Medulla oblongata (tissue), 1 donor: ENCODE data around the gene KLHDC4.
"Not testable (repeated sequence)": the region's sequence is repeated elsewhere in the genome, so short reads cannot be mapped to it uniquely, and the experiment has no call there.

ENCODE experiments used
- DNase-seq: peaks from one replicate; pipeline ENCODE4 v3.0.0-alpha.2; 2015; ENCODE audit errors: extremely low spot score

The KLHDC4 gene

DNA sequence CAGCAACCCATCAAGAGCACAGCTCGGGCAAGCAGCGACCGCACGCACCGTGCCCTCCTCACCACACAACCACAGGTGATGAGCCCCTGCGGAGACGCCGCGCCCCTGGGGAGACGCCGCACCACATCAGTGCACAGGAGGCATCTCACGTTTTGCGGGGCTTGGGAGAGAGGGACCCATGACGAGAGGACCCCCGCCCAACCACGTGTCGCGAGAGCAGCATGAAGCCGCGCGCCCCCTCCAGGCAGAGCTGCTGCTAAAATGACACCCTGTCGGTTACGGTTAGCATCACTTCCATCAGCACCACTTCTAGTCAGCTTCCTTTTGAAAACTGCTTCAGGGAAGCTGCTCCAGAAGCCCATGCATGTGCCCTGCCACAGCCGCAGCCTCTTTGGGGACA lies 45.3 kb downstream of the KLHDC4 start:
- DNase-seq: no peak

DNA sequence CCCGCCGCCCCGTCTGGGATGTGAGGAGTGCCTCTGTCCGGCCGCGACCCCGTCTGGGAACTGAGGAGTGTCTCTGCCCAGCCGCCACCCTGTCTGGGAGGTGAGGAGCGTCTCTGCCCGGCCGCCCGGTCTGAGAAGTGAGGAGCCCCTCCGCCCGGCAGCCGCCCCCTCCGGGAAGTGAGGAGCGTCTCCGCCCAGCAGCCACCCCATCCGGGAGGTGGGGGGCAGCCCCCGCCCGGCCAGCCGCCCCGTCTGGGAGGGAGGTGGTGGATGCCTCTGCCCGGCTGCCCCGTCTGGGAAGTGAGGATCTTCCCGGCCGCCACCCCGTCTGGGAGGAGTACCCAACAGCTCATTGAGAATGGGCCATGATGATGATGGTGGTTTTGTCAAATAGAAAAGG lies 47.0 kb downstream of the KLHDC4 start:
- not testable (repeated sequence) for DNase-seq

DNA sequence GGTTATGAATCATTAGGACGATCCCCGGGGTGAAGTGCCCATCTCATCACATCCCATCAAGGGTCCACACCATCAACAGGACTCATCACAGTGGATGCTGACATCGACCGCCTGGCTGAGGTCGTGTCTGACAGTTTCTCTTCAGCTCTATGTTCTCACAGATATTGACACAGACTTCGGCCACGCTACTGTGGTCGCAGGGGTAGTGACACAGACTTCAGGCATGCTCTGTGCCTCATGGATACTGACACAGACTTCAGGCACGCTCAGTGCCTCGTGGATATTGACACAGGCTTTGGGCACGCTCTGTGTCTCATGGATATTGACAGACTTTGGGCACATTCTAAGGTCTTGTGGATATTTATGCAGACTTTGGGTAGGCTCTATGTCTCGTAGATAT lies 50.1 kb downstream of the KLHDC4 start:
- DNase-seq: no peak

DNA sequence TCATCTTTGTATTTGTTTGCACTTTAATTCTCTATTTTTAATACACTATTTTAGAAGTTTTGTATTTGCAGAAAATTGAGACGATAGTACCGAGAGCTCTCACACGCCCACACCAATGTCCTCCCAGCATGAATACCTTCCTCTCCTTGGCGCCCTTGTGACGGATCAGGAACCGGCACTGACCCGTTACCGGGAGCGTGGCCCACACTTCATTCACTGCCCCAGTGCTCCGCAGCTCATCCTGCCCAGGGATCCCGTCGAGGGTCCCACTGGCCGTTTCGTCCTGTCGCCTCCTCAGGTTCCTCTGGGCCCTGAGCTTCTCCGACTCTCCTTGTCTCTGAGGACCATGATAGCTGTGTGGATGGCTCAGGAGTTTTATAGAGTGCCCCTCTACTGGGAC lies 50.6 kb downstream of the KLHDC4 start:
- no peak for DNase-seq

DNA sequence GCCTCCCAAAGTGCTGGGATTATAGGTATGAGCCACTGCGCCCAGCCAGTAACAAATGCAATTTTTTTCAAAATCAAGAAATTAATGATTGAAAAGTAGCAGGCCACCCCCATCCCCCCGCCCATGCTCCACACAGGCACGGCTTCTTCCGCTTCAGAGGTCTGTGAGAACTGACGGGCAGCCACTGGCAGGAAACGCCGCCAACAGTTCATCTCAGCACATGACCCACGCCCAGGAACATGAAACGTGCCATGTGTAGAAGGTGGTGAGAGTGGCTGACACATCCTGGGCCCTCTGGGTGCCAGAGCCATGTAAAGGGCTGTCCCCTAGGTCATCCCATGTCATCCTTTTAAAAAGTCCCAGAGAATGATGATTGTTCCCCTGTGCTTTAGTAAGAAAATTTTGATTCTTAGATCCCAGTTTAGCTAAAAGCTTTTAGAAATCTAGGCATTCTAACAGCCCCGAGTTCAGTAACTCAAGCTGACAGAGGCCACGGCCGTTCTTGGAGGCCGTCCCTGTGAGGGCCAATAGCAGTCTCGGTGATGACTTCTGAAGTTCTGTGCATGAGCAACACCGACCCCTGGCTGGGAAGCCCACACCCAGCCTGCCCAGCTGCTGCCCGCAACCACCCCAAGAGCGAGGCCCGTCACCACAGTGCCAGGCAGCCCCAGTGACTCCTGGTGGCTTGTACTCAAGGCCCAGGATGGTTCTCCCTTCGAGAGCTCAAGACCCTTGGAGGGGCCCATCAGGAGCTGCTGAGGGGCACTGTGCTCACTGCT lies 52.1 kb downstream of the KLHDC4 start:
- DNase-seq: no peak

DNA sequence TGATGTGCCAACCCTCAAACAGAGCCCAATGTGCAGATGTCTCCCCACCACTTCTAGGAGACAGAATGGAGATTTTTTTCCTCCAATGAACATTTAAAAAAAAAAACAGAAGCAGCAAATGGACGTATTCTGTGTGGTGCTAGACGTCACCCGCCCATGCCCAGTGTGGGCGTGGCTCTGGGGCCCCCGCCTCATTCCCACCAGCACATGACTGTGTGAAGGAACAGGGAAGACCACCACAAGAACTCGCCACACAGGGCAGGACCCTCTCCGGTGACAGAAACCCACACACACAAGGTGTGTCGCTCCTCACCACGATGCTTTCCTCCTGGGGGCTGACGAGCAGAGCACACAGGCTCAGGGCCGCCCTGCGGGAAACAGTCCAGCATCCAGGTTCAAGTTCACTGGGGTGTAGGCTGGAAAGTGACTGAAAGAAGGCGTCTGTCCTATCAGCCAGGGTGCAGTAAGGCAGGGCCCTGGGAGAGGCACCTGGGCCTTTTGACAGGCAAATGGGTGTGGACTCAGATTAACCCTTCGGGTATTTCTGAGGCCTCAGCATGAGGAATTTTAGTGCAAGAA lies 53.5 kb downstream of the KLHDC4 start:
- no peak for DNase-seq

DNA sequence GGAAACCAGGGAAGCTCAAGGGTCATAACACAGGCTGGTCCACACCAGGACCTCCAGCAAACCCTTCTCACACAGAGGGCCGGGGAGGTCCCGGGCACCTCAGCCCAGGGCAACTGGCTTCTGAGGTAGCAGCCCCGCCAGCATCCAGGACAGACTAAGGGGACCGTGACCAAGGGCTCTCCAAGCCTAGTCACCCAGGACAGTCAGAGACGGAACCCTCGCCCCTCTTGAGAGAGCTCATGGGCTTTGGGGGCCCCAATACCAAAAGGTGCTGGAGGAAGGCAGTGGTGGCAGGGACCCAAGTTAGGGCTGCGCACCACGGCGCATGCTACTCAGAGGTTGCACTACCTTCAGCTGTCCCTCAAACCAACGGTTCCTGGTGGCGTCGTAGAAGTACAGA lies 54.9 kb downstream of the KLHDC4 start:
- DNase-seq: no peak

DNA sequence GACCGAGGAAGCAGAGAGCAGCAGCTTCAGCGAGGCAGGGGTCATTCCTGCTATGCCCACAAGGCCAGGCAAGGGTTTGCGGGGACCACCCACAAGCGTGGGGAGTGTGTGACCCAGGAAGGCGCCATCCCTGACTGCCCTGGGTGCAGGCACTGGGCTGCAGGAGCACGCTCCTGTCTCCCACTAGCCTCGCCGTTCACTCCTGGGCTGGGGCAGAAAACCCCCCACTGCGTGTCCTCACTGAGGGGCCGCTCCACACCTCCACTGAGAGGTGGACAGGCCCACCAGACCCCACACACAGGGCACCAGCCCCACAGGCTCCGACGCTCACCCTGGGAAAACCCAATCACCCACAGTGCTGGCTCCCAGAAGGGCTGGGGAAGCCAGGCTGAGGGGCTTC lies 56.1 kb downstream of the KLHDC4 start:
- no peak for DNase-seq

DNA sequence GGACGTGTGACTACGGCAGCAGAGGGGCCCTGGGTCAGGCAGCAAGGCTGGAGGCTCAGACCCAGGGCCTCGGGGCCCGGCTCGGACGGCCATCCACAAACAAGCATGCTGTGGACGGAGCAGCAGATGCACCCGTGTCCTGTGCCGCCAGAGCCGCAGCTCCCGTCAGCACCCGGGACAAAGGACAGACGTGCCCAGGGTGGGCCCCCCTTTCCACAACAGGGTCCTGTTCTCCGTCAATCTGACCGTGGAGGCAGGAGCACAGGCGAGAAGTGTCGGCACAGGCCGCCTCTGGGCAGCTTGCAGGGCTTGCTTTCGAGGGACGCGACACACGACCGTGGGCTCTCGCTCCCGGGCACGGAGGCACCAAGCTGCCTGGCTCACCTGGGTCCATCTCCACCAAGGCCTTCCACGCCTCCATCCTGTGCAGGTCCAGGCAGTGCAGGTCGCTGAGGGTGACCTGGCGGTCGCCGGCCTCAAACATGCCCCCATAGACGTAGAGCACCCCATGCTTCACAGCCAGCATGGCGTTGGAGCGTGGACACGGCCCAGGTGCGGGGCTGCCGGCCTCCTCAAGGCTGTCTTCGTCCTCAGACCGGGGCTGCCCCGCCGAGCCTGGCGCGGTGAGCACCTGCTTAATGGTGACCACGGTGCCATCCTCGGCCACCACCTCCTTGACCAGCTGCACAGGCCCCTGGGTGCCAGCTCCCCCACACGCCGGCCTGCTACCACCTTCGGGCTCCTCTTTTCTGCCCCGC lies 56.7 kb downstream of the KLHDC4 start:
- DNase-seq: no peak

DNA sequence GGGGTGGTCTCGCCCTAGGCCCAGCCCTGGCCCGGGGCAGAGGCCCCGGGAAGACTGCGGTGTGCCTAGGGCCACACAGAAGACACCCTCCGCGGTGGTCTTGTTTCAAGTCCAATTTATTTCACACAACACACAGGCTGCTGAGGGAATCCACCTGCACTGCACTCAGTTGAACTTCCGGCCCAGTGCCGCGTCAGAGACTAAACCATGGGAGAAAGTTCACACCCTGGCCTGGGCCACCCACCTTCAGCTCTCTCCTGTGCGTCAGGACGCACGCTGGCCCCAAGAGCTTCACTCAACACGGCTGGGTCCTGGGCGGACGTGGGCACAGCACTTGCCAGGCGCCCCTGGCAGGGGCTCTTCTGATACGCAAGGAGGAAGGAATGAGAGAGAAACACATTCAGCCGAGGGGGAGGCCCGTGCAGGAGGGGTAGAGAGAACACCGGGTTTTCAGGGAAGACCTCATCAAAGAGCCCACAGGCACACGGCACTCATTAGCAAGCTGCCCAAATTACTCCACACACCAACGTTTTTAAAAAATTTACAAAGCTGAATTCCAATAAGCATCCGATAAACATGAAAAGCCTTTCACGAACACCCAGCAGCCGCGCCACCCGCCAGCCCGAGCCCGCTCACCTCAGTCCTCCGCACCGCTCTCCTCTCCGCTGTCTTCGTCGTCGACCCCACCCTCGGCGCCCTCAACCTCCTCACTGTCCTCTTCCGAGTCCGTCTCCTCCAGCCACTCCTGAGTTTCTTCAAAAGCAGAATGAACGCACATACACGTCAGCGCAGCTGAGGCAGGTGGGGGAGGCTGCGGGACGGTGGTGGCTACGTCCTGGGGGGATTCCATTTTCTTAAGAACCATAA lies 57.8 kb downstream of the KLHDC4 start:
- DNase-seq: no peak

DNA sequence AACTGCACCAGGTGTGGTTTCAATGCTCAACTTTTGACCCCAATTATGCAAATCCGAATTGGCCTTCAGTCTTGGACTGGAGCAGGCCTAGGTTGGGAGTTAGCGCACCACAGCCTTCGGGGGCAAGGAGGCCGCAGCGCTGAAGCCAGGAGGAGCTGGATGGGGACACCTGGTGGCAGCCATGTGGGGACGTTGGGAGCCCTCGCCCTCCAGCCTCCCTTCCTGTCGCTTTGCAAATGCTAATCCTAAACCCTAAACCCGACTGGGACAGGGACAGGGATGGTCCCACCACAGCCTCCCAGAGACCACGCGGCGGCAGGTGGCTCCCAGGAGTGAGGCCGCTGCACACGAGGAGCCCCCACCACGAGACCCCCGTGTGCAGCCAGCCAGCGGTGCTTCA lies 58.7 kb downstream of the KLHDC4 start:
- DNase-seq: no peak

DNA sequence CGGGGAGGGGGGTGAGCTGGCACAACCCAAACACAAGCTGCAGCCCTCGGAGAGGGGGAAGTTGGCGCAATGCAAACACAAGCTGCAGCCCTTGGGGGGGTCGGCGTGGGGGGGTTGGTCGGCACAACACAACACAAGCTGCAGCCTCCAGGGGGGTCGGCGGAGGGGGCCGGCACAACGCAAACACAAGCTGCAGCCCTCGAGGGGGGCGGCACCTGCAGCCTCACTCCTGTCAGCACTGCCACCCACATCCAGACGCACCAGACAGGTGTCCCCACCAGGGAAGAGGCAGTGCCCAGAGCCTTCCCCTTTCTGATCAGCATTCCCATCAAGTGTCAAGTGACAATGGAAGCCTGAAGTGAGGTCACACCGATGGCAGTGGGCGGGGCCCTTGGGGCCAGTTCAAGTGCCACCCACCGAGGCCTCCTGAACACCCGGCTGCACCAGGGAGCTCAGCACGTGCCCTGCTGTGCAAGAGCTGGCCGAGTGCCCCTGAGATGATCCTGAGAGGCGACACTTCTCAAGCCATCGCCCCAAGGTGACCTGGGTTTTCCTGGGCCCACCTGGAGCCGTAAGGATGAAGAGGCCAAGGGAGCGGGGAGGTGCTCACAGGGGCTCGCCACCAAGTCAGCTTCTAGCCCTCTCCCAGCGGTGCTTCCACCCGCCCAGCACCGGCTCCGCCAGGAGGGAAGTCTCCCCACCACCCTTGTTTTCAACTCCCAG lies 59.3 kb downstream of the KLHDC4 start:
- no peak for DNase-seq

DNA sequence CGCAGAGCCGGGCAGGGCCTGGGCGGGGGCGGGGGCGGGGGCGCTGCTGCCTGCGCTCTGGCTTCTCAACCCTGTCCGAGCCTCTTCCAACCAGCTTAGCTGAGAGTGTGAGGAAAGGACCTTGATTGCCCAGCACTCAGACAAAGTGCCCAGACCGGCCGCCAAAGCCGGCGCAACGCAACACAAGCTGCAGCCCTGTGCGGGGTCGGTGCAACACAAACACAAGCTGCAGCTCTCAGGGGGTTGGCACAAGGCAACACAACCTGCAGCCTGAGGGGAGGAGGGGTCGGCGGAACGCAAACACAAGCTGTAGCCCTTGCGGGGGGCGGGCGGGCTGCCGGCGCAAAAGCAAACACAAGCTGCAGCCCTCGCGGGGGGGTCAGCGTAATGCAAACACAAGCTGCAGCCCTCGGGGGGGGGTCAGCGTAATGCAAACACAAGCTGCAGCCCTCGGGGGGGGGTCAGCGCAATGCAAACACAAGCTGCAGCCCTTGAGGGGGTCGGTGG lies 60.0 kb downstream of the KLHDC4 start:
- peak; percentile 28 for DNase-seq

DNA sequence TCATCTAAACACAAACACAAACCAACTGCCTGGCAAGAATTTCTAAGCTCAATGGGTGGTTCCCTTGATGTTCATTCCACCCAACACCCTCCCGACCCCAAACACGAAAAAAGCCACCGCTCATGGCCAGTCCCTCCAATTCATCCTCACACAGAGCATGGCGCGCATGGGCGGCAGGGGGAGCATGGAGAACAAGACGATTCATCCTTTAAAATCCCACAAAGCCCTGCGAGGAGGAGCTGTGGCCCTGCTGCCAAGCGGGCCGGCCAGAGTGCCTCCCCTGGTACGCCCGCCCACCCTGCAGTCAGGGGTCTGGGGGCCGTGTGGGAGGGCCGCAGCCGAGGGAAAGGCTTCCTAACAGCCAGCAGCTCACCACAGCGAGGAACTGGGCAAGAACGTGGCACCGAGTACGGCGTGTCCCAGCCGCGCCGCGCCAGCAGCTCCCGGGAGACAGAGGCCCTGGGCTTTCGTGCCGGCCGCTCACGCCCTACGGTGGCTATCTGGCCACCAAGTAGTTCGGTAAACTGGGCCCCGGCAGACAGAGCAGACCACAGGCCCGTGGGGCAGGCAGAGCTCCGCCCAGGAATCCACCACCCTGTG lies 60.9 kb downstream of the KLHDC4 start:
- DNase-seq: peak; percentile 73

DNA sequence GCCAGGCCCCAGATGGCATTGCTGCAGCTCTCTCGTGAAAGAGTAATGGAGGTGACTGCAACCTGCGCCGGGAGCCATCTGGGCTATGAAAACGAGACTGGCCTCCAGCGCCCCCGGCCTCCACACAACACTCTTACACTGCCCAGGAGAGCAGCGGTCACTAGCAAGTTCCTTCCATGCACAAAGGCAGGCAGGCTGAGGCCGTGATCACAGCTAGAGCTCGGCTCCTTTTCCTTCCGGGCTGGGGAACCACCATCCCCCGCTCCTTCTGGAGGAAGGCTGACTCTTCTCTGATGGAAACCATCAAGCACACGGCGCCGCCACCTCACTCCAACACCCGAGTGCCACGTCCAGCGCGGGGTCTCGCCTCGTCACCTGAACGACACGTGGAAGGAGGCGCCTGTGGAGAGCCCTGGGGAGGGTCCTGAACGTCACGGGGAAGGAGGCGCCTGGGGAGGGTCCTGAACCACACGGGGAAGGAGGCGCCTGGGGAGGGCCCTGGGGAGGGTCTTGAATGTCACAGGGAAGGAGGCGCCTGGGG lies 61.9 kb downstream of the KLHDC4 start:
- no peak for DNase-seq

DNA sequence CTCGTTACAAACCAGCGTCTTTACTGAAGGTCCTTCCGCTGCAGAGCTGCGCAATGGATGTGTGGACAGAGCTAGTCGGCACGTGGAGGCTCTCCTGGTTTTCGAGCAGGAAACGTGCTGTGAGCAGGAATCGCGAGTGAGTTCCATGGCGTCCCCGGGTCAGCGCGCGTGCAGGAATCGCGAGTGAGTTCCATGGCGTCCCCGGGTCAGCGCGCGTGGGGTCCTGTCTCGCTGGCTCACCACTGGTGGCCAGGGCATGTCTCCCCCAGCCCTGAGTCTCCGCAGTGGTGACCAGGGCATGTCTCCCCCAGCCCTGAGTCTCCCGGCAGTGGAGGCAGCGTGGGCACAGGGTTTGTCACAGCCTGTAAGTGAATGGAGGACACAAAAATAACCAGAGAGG lies 62.7 kb downstream of the KLHDC4 start:
- DNase-seq: no peak

DNA sequence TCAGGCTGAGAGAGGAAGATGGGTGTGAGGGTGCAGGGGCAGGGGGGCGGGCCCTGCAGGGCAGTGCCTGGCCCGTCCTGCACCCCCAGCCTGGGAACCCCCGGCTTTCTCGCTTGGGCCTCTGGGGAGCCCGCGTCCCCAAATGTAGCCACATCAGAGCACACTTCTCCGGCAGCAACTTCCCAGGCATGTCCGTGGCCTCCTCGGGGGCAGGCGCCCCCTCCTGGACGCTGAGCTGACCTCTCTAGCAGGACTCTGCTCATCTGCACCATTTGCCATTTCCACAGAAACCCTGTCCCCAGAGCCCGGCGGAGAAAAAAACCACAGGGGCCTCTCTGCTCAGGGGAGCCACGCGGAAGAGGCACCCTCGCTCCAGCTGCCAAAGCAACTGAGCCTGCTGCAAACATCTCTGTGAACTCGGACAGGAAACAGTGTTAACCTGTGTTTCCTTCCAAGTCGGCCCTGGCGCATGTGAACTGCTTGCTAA lies 63.4 kb downstream of the KLHDC4 start:
- no peak for DNase-seq

DNA sequence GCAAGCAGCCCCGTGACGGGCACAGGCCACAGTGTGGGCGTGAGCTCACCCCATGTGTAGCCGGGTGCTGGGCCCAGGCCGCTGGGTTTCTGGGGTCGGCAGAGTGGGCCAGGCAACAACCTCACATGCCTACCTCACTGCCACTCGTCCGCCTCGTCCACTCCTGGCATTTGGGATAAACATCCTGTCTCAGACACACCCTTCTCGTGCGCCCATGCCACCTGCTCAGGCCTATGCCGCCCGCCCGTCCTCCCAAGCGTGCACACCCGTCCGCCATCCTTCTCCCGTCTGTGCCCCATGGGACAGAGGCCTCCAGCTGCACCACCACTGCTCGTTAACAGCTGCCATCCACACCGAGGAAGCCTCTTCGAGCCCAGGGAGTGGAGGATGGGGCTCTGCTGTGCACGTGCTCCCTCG lies 64.3 kb downstream of the KLHDC4 start:
- DNase-seq: no peak

DNA sequence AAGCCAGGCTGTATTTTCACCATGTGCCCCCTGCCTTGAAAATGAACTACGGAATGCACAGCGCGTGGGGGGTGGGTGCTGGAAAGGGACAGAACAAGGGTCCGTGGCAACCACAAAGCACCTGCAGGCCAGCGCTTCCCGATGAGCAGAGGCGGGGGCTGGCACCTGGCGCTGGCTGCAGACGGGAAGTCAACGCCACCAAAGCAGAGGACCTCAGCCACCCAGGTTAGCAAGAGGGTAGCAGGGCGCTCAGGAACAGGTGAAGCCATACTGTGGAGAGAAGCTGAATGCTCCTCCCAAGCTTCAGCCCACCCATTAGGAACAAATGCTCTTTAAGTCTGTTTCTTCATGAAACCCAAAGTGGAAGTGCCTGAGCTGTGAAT lies 64.7 kb downstream of the KLHDC4 start:
- DNase-seq: no peak

DNA sequence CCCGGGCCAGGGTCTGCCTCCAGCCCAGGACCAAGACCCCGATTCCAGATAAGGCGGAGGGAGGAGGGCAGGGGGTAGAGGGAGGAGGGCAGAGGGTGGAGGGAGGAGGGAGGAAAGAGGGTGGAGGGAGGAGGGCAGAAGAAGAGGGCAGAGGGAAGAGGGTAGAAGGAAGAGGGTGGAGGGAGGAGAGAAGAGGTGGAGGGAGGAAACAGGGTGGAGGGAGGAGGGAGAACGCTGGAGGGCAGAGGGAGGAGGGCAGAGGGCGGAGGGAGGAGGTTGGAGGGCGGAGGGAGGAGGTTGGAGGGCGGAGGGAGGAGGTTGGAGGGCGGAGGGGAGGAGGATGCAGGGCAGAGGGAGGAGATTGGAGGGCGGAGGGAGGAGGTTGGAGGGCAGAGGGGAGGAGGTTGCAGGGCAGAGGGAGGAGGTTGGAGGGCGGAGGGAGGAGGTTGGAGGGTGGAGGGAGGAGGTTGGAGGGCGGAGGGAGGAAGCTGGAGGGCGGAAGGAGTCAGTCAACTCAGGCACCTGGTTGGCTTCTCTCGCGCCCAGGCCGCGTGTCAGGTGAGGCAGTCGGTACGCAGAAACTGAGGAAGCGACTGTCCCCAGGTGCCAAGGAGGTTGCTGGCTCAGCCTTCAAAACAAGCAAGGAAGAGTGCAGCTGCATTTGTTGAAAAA lies 65.2 kb downstream of the KLHDC4 start:
- no peak for DNase-seq
